Measurements from ENCODE around the gene PITHD1.

DNA sequence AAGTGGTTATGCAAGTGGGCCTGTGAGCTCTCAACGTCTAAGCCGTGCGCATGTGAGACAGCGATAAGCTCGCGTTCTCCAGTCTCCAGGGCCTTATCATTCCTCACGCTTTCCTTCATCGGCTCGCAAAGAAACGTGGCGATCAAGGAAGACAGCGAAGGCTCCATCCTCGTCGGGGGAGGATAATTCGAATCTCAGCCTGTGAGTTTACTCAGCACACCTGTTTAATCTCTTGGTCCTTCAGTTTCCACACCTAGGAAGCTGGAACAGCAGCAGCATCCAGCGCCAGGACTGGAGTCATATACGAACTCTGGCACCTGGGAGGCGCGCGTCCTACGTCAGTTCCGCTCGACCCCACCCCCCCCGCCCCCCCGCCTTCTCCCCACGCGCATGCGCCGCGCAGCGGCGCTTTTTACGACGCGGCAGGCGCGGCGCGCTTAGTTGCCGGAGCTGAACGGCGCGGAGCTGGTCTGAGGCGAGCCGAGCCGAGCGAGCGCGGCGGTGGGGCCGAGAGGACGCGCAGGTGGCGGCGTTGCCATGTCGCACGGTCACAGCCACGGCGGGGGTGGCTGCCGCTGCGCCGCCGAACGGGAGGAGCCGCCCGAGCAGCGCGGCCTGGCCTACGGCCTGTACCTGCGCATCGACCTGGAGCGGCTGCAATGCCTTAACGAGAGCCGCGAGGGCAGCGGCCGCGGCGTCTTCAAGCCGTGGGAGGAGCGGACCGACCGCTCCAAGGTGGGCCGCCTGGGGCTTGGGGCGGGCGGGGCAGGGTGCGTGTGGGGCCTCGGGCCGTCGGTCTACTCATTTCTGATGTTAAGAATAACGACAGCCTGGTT, at the start of gene PITHD1:
- TF ChIP-seq, protein P1, sequence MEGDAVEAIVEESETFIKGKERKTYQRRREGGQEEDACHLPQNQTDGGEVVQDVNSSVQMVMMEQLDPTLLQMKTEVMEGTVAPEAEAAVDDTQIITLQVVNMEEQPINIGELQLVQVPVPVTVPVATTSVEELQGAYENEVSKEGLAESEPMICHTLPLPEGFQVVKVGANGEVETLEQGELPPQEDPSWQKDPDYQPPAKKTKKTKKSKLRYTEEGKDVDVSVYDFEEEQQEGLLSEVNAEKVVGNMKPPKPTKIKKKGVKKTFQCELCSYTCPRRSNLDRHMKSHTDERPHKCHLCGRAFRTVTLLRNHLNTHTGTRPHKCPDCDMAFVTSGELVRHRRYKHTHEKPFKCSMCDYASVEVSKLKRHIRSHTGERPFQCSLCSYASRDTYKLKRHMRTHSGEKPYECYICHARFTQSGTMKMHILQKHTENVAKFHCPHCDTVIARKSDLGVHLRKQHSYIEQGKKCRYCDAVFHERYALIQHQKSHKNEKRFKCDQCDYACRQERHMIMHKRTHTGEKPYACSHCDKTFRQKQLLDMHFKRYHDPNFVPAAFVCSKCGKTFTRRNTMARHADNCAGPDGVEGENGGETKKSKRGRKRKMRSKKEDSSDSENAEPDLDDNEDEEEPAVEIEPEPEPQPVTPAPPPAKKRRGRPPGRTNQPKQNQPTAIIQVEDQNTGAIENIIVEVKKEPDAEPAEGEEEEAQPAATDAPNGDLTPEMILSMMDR (IDR thresholded peaks at IDR 0.05; ENCODE audit: low read length): no peak
- no peak for TF ChIP-seq EZH2 (optimal IDR thresholded peaks at IDR 0.05; ENCODE audit: low read depth, low read length)
- TF ChIP-seq EZH2phosphoT487 (IDR thresholded peaks at IDR 0.05; ENCODE audit: low read length): no peak
